SW 1271 (cell line): ENCODE results near the gene JPH3.

Experiments
- DNase-seq, 2 experiments: peaks; one replicate each; lab custom pipeline; 2025; lab: John Stamatoyannopoulos, UW

JPH3 gene

DNA sequence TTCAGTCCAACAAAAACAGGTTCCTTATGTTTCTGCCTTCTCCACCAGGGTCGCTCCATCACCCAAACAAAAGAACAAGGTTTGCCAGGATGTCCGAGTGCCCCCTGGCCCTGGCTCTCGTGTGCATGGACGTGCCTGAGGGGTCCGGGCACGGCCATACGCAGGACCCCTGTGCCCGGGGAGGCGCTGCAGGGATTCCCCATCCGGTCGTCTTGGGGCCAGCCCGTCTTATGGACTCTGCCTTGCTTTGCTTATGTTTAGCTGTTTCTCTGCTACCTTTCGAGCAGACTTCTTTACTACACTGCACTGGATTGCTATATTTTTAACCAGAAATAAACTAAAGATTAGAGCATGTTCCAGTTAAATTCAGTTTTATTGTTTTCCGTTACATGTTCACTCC lies 95.5 kb downstream of the JPH3 start:
- no peak for DNase-seq

GRCh38 chr16:87698241-87698640 lies 95.9 kb downstream of the JPH3 start:
- DNase-seq, result no peak

DNA sequence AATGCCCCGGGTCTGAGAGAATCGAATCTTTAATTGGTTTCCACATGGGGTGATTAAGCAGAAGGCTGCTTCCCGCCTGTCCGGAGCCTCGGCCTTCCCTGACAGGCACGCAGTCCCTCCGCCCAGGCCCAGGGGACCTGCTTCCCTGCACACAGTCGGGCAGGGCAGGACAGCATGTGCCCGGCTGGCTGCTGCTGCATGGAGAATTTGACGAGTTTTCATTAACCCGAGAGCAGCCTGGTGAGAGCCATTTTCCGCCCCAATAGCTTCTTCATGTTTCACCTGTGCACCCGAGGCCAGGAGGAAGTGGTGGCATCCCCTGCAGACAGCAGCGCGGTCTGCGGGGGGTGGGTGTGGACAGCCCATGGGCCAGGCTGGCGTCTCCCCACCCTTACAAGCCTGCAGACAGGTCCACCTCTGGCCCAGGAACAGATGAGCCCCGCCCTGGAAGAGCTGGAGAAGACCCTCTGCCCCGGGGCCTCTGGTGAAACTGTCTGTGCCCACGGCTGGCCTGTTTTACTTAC lies 96.4 kb downstream of the JPH3 start:
- no peak for DNase-seq

DNA sequence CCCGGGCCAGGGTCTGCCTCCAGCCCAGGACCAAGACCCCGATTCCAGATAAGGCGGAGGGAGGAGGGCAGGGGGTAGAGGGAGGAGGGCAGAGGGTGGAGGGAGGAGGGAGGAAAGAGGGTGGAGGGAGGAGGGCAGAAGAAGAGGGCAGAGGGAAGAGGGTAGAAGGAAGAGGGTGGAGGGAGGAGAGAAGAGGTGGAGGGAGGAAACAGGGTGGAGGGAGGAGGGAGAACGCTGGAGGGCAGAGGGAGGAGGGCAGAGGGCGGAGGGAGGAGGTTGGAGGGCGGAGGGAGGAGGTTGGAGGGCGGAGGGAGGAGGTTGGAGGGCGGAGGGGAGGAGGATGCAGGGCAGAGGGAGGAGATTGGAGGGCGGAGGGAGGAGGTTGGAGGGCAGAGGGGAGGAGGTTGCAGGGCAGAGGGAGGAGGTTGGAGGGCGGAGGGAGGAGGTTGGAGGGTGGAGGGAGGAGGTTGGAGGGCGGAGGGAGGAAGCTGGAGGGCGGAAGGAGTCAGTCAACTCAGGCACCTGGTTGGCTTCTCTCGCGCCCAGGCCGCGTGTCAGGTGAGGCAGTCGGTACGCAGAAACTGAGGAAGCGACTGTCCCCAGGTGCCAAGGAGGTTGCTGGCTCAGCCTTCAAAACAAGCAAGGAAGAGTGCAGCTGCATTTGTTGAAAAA lies 98.2 kb downstream of the JPH3 start:
- DNase-seq, result no peak

- DNase-seq, result no peak
These were observed 98.8 kb downstream of the JPH3 start for GRCh38 chr16:87701078-87701460.

- DNase-seq, result no peak
These were observed 99.2 kb downstream of the JPH3 start for GRCh38 chr16:87701505-87701921.

GRCh38 chr16:87702325-87702811 lies 100.1 kb downstream of the JPH3 start:
- no peak for DNase-seq

DNA sequence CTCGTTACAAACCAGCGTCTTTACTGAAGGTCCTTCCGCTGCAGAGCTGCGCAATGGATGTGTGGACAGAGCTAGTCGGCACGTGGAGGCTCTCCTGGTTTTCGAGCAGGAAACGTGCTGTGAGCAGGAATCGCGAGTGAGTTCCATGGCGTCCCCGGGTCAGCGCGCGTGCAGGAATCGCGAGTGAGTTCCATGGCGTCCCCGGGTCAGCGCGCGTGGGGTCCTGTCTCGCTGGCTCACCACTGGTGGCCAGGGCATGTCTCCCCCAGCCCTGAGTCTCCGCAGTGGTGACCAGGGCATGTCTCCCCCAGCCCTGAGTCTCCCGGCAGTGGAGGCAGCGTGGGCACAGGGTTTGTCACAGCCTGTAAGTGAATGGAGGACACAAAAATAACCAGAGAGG lies 100.8 kb downstream of the JPH3 start:
- no peak for DNase-seq

DNA sequence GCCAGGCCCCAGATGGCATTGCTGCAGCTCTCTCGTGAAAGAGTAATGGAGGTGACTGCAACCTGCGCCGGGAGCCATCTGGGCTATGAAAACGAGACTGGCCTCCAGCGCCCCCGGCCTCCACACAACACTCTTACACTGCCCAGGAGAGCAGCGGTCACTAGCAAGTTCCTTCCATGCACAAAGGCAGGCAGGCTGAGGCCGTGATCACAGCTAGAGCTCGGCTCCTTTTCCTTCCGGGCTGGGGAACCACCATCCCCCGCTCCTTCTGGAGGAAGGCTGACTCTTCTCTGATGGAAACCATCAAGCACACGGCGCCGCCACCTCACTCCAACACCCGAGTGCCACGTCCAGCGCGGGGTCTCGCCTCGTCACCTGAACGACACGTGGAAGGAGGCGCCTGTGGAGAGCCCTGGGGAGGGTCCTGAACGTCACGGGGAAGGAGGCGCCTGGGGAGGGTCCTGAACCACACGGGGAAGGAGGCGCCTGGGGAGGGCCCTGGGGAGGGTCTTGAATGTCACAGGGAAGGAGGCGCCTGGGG lies 101.6 kb downstream of the JPH3 start:
- DNase-seq, result no peak

DNA sequence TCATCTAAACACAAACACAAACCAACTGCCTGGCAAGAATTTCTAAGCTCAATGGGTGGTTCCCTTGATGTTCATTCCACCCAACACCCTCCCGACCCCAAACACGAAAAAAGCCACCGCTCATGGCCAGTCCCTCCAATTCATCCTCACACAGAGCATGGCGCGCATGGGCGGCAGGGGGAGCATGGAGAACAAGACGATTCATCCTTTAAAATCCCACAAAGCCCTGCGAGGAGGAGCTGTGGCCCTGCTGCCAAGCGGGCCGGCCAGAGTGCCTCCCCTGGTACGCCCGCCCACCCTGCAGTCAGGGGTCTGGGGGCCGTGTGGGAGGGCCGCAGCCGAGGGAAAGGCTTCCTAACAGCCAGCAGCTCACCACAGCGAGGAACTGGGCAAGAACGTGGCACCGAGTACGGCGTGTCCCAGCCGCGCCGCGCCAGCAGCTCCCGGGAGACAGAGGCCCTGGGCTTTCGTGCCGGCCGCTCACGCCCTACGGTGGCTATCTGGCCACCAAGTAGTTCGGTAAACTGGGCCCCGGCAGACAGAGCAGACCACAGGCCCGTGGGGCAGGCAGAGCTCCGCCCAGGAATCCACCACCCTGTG lies 102.5 kb downstream of the JPH3 start:
- no peak for DNase-seq

GRCh38 chr16:87705771-87706277 lies 103.5 kb downstream of the JPH3 start:
- no peak for DNase-seq

DNA sequence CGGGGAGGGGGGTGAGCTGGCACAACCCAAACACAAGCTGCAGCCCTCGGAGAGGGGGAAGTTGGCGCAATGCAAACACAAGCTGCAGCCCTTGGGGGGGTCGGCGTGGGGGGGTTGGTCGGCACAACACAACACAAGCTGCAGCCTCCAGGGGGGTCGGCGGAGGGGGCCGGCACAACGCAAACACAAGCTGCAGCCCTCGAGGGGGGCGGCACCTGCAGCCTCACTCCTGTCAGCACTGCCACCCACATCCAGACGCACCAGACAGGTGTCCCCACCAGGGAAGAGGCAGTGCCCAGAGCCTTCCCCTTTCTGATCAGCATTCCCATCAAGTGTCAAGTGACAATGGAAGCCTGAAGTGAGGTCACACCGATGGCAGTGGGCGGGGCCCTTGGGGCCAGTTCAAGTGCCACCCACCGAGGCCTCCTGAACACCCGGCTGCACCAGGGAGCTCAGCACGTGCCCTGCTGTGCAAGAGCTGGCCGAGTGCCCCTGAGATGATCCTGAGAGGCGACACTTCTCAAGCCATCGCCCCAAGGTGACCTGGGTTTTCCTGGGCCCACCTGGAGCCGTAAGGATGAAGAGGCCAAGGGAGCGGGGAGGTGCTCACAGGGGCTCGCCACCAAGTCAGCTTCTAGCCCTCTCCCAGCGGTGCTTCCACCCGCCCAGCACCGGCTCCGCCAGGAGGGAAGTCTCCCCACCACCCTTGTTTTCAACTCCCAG lies 104.1 kb downstream of the JPH3 start:
- no peak for DNase-seq

GRCh38 chr16:87707097-87707496 lies 104.8 kb downstream of the JPH3 start:
- DNase-seq, result no peak

DNA sequence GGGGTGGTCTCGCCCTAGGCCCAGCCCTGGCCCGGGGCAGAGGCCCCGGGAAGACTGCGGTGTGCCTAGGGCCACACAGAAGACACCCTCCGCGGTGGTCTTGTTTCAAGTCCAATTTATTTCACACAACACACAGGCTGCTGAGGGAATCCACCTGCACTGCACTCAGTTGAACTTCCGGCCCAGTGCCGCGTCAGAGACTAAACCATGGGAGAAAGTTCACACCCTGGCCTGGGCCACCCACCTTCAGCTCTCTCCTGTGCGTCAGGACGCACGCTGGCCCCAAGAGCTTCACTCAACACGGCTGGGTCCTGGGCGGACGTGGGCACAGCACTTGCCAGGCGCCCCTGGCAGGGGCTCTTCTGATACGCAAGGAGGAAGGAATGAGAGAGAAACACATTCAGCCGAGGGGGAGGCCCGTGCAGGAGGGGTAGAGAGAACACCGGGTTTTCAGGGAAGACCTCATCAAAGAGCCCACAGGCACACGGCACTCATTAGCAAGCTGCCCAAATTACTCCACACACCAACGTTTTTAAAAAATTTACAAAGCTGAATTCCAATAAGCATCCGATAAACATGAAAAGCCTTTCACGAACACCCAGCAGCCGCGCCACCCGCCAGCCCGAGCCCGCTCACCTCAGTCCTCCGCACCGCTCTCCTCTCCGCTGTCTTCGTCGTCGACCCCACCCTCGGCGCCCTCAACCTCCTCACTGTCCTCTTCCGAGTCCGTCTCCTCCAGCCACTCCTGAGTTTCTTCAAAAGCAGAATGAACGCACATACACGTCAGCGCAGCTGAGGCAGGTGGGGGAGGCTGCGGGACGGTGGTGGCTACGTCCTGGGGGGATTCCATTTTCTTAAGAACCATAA lies 105.6 kb downstream of the JPH3 start:
- DNase-seq, result no peak

GRCh38 chr16:87708881-87709638 lies 106.8 kb downstream of the JPH3 start:
- DNase-seq, result no peak

GRCh38 chr16:87709677-87710076 lies 107.4 kb downstream of the JPH3 start:
- DNase-seq, result no peak

DNA sequence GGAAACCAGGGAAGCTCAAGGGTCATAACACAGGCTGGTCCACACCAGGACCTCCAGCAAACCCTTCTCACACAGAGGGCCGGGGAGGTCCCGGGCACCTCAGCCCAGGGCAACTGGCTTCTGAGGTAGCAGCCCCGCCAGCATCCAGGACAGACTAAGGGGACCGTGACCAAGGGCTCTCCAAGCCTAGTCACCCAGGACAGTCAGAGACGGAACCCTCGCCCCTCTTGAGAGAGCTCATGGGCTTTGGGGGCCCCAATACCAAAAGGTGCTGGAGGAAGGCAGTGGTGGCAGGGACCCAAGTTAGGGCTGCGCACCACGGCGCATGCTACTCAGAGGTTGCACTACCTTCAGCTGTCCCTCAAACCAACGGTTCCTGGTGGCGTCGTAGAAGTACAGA lies 108.6 kb downstream of the JPH3 start:
- no peak for DNase-seq

DNA sequence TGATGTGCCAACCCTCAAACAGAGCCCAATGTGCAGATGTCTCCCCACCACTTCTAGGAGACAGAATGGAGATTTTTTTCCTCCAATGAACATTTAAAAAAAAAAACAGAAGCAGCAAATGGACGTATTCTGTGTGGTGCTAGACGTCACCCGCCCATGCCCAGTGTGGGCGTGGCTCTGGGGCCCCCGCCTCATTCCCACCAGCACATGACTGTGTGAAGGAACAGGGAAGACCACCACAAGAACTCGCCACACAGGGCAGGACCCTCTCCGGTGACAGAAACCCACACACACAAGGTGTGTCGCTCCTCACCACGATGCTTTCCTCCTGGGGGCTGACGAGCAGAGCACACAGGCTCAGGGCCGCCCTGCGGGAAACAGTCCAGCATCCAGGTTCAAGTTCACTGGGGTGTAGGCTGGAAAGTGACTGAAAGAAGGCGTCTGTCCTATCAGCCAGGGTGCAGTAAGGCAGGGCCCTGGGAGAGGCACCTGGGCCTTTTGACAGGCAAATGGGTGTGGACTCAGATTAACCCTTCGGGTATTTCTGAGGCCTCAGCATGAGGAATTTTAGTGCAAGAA lies 110.0 kb downstream of the JPH3 start:
- no peak for DNase-seq

GRCh38 chr16:87713451-87714229 lies 111.3 kb downstream of the JPH3 start:
- no peak for DNase-seq

DNA sequence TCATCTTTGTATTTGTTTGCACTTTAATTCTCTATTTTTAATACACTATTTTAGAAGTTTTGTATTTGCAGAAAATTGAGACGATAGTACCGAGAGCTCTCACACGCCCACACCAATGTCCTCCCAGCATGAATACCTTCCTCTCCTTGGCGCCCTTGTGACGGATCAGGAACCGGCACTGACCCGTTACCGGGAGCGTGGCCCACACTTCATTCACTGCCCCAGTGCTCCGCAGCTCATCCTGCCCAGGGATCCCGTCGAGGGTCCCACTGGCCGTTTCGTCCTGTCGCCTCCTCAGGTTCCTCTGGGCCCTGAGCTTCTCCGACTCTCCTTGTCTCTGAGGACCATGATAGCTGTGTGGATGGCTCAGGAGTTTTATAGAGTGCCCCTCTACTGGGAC lies 112.9 kb downstream of the JPH3 start:
- no peak for DNase-seq
